ENCODE data around the gene ZEB1. TPM values are rescaled to one million over a fixed set of nuclear protein-coding genes. Genes with fewer than 3 reads are reported as not detected.

Gene ZEB1
- total and polyA plus RNA-seq, 2 donors (not counting 1 experiment from before 2014, with no cell fraction given): 73.7 to 221 TPM

DNA sequence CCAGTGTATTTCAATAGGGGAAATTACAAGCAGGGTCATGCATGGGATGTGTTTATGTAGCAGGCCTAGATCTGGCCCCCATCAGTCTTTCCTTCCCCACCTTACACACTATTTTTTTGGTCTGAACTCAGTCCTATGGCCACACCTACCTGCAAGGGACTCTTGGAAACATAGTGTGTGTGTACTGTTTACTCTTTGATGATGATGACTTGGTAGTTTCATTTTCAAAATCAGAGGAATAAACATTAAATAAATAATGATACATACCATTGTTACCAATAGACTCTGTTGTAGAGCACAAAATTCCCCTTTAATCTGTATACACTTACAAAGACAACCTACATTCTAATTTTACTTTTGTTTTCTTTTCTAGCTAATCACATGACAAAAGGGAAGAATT lies 191.0 kb downstream of the ZEB1 start:
- Histone ChIP-seq H2AFZ (ENCODE audit: low read length) (no peak overlapping the region), H3K27ac (ENCODE audit: insufficient read depth, low read length) (no peak overlapping the region), H3K27me3 (ENCODE audit: control insufficient read depth, insufficient read depth, low read length) (no peaks in the 10 kb centered on the region), H3K4me3 (replicated peaks in 1 of 4; ENCODE audit: control extremely low read depth in 1 of 4, insufficient read depth in 1 of 4, low read depth in 3 of 4, low read length in 4 of 4) (no peak overlapping the region), H3K9me3 (ENCODE audit: control insufficient read depth, insufficient read depth, low read depth, low read length) (no peaks in the 10 kb centered on the region), H3K36me3 (ENCODE audit: control insufficient read depth, insufficient read depth, low read length) (peaks cover 11% of the 10 kb centered on the region), H3K4me1 (ENCODE audit: control insufficient read depth, extremely low read depth, insufficient read depth, low read length) (peaks cover 4% of the 10 kb centered on the region), H4K20me1 (ENCODE audit: control insufficient read depth, extremely low read depth, insufficient read depth, low read length) (no peaks in the 10 kb centered on the region), H3K9ac (ENCODE audit: insufficient read depth, low read length) (no peak overlapping the region), H3K79me2 (ENCODE audit: control insufficient read depth, insufficient read depth, low read length) (peaks cover 23% of the 10 kb centered on the region), H3K4me2 (ENCODE audit: extremely low read depth, insufficient read depth, low read length) (no peak overlapping the region)
- no peak for TF ChIP-seq EZH2 (IDR thresholded peaks at IDR 0.05; ENCODE audit: low read length, missing control alignments)
- TF ChIP-seq, protein P1, sequence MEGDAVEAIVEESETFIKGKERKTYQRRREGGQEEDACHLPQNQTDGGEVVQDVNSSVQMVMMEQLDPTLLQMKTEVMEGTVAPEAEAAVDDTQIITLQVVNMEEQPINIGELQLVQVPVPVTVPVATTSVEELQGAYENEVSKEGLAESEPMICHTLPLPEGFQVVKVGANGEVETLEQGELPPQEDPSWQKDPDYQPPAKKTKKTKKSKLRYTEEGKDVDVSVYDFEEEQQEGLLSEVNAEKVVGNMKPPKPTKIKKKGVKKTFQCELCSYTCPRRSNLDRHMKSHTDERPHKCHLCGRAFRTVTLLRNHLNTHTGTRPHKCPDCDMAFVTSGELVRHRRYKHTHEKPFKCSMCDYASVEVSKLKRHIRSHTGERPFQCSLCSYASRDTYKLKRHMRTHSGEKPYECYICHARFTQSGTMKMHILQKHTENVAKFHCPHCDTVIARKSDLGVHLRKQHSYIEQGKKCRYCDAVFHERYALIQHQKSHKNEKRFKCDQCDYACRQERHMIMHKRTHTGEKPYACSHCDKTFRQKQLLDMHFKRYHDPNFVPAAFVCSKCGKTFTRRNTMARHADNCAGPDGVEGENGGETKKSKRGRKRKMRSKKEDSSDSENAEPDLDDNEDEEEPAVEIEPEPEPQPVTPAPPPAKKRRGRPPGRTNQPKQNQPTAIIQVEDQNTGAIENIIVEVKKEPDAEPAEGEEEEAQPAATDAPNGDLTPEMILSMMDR (conservative IDR thresholded peaks at IDR 0.05 in 1 of 2, IDR thresholded peaks at IDR 0.05 in 1 of 2; ENCODE audit: low read depth in 1 of 2, low read length in 2 of 2): no peak
- no peak for DNase-seq (ENCODE audit: low read depth in 2 of 2)

DNA sequence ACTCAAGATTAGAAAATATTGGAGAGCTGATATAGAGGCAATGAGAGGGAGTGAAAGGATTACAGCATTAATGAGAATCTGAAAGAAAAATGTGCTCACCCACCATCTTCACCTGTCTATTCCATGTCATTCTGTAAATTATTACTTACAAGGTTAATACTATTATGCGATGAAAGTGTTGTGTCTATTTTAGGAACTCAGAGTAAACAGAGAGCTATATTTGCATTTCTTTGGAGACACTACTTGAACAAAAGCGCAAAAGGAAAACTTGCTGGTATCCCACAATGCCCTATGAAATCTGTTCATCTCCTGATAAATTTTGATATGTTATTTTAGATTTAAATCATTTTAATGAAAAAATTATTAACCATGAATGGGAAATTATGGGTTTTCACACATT lies 196.1 kb downstream of the ZEB1 start:
- Histone ChIP-seq H3K9me3 (ENCODE audit: control insufficient read depth, insufficient read depth, low read depth, low read length) (no peaks in the 10 kb centered on the region), H2AFZ (ENCODE audit: low read length) (no peak overlapping the region), H3K9ac (ENCODE audit: insufficient read depth, low read length) (no peak overlapping the region), H3K79me2 (ENCODE audit: control insufficient read depth, insufficient read depth, low read length) (no peaks in the 10 kb centered on the region), H3K36me3 (ENCODE audit: control insufficient read depth, insufficient read depth, low read length) (peaks cover 9% of the 10 kb centered on the region), H3K27ac (ENCODE audit: insufficient read depth, low read length) (no peak overlapping the region), H4K20me1 (ENCODE audit: control insufficient read depth, extremely low read depth, insufficient read depth, low read length) (peaks cover 2% of the 10 kb centered on the region), H3K4me2 (ENCODE audit: extremely low read depth, insufficient read depth, low read length) (no peak overlapping the region), H3K4me1 (ENCODE audit: control insufficient read depth, extremely low read depth, insufficient read depth, low read length) (peaks cover 2% of the 10 kb centered on the region), H3K27me3 (ENCODE audit: control insufficient read depth, insufficient read depth, low read length) (no peaks in the 10 kb centered on the region), H3K4me3 (replicated peaks in 1 of 4; ENCODE audit: control extremely low read depth in 1 of 4, insufficient read depth in 1 of 4, low read depth in 3 of 4, low read length in 4 of 4) (no peak overlapping the region)
- TF ChIP-seq EZH2 (IDR thresholded peaks at IDR 0.05; ENCODE audit: low read length, missing control alignments): no peak
- TF ChIP-seq, protein P1 (conservative IDR thresholded peaks at IDR 0.05 in 1 of 2, IDR thresholded peaks at IDR 0.05 in 1 of 2; ENCODE audit: low read depth in 1 of 2, low read length in 2 of 2): no peak
- DNase-seq (ENCODE audit: low read depth in 2 of 2): no peak

DNA sequence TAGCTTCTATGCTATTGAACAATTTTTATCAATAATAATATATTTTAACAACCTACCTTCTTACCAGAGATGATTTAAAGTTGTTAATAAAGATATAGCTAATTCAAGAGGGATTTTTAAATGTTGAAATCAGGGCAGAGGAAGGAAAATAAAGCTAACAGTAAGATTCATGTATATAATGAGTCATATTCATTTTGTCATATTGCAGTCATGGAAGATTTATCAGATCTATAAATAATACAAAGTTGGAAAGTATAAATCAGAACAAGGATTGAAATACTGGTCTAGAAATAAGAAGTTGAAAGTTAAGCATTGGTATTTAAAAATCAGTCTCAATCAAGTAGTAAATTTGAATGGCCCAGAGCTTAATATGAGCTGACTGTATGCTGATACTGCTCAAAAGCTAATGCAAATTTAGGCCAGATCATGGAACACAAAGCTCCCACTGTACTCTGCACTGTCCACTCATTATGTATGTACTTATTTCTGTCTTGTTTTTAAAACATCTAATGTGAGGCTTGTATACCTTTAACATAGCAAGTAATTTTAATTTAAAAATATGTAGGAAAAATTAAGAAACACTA lies 196.9 kb downstream of the ZEB1 start:
- DNase-seq (ENCODE audit: low read depth in 2 of 2): peak in 1 of 2 donors; percentile 20
- peaks cover 2% of the 10 kb centered on the region for H3K4me1 ChIP-seq (ENCODE audit: control insufficient read depth, extremely low read depth, insufficient read depth, low read length)
- H3K79me2 ChIP-seq (ENCODE audit: control insufficient read depth, insufficient read depth, low read length): no peaks in the 10 kb centered on the region
- H3K27ac ChIP-seq (ENCODE audit: insufficient read depth, low read length): no peak overlapping the region
- H3K9me3 ChIP-seq (ENCODE audit: control insufficient read depth, insufficient read depth, low read depth, low read length): no peaks in the 10 kb centered on the region
- H4K20me1 ChIP-seq (ENCODE audit: control insufficient read depth, extremely low read depth, insufficient read depth, low read length): peaks cover 2% of the 10 kb centered on the region
- H2AFZ ChIP-seq (ENCODE audit: low read length): no peak overlapping the region
- no peak overlapping the region for H3K4me3 ChIP-seq (replicated peaks in 1 of 4; ENCODE audit: control extremely low read depth in 1 of 4, insufficient read depth in 1 of 4, low read depth in 3 of 4, low read length in 4 of 4)
- H3K27me3 ChIP-seq (ENCODE audit: control insufficient read depth, insufficient read depth, low read length): no peaks in the 10 kb centered on the region
- peak overlapping the region; percentile 3 for H3K4me2 ChIP-seq (ENCODE audit: extremely low read depth, insufficient read depth, low read length)
- TF ChIP-seq, protein P1 (conservative IDR thresholded peaks at IDR 0.05 in 1 of 2, IDR thresholded peaks at IDR 0.05 in 1 of 2; ENCODE audit: low read depth in 1 of 2, low read length in 2 of 2): no peak
- no peak for TF ChIP-seq EZH2 (IDR thresholded peaks at IDR 0.05; ENCODE audit: low read length, missing control alignments)
- peaks cover 11% of the 10 kb centered on the region for H3K36me3 ChIP-seq (ENCODE audit: control insufficient read depth, insufficient read depth, low read length)
- H3K9ac ChIP-seq (ENCODE audit: insufficient read depth, low read length): no peak overlapping the region

All from fibroblast of lung (primary cell).